ENCODE data around the gene SYK. TPM values are rescaled to one million over a fixed set of nuclear protein-coding genes. Genes with fewer than 3 reads are reported as not detected.

The SYK gene
- total RNA-seq, 1 donor from 2014 or later: 0.41 TPM

GRCh38 chr9:90770927-90771326 is 30.7 kb upstream of the SYK start:
- no peak overlapping the region for H3K9ac ChIP-seq (ENCODE audit: low read length)
- peaks cover 6% of the 10 kb centered on the region for H3K9me3 ChIP-seq (ENCODE audit: insufficient read depth, low read depth, low read length)
- peaks cover 5% of the 10 kb centered on the region for H3K9me3 Mint-ChIP-seq (ENCODE audit: unreplicated experiment)
- no peaks in the 10 kb centered on the region for H3K36me3 Mint-ChIP-seq (ENCODE audit: low read depth, unreplicated experiment)
- H3K36me3 ChIP-seq (ENCODE audit: insufficient read depth, low read length): no peaks in the 10 kb centered on the region
- no peaks in the 10 kb centered on the region for H3K27me3 ChIP-seq (ENCODE audit: insufficient read depth, low read length)
- FAIRE-seq (no peak), DNase-seq (ENCODE audit: low read depth) (no peak)
- no peaks in the 10 kb centered on the region for H3K79me2 ChIP-seq (ENCODE audit: insufficient read depth, low read length)
- no peak overlapping the region for H3K27ac ChIP-seq (ENCODE audit: low read depth, low read length)
- H3K4me3 ChIP-seq (ENCODE audit: insufficient read depth, low read depth, low read length): no peak overlapping the region
- H3K4me1 ChIP-seq (ENCODE audit: insufficient read depth, low read length): no peaks in the 10 kb centered on the region
- H3K4me1 Mint-ChIP-seq (ENCODE audit: low read depth, unreplicated experiment): no peaks in the 10 kb centered on the region
- TF ChIP-seq EZH2 (IDR thresholded peaks at IDR 0.05; ENCODE audit: insufficient read depth, low read length): no peak
- no peak for TF ChIP-seq CTCF (IDR thresholded peaks at IDR 0.05; ENCODE audit: insufficient read depth, low read depth, low read length)
- no peaks in the 10 kb centered on the region for H4K20me1 ChIP-seq (ENCODE audit: insufficient read depth, low read length)
- peaks cover 5% of the 10 kb centered on the region for H3K27me3 Mint-ChIP-seq (ENCODE audit: low read depth, unreplicated experiment)
- no peak overlapping the region for H3K27ac Mint-ChIP-seq (ENCODE audit: unreplicated experiment)
- no peak overlapping the region for H2AFZ ChIP-seq (ENCODE audit: low read depth, low read length)
- H3K4me3 Mint-ChIP-seq (ENCODE audit: unreplicated experiment): no peak overlapping the region
- H3K4me2 ChIP-seq (ENCODE audit: low read length): no peak overlapping the region

- Mint-ChIP-seq H3K27me3 (ENCODE audit: low read depth, unreplicated experiment) (peaks cover 5% of the 10 kb centered on the region), H3K4me1 (ENCODE audit: low read depth, unreplicated experiment) (no peaks in the 10 kb centered on the region), H3K9me3 (ENCODE audit: unreplicated experiment) (peaks cover 2% of the 10 kb centered on the region), H3K4me3 (ENCODE audit: unreplicated experiment) (no peak overlapping the region), H3K27ac (ENCODE audit: unreplicated experiment) (no peak overlapping the region), H3K36me3 (ENCODE audit: low read depth, unreplicated experiment) (no peaks in the 10 kb centered on the region)
- no peak for FAIRE-seq
- Histone ChIP-seq H3K4me2 (ENCODE audit: low read length) (no peak overlapping the region), H3K79me2 (ENCODE audit: insufficient read depth, low read length) (no peaks in the 10 kb centered on the region), H4K20me1 (ENCODE audit: insufficient read depth, low read length) (no peaks in the 10 kb centered on the region), H3K4me3 (ENCODE audit: insufficient read depth, low read depth, low read length) (no peak overlapping the region), H3K4me1 (ENCODE audit: insufficient read depth, low read length) (no peaks in the 10 kb centered on the region), H3K27ac (ENCODE audit: low read depth, low read length) (no peak overlapping the region), H3K36me3 (ENCODE audit: insufficient read depth, low read length) (no peaks in the 10 kb centered on the region), H2AFZ (ENCODE audit: low read depth, low read length) (no peak overlapping the region), H3K9ac (ENCODE audit: low read length) (no peak overlapping the region), H3K27me3 (ENCODE audit: insufficient read depth, low read length) (no peaks in the 10 kb centered on the region), H3K9me3 (ENCODE audit: insufficient read depth, low read depth, low read length) (peaks cover 6% of the 10 kb centered on the region)
- no peak for TF ChIP-seq CTCF (IDR thresholded peaks at IDR 0.05; ENCODE audit: insufficient read depth, low read depth, low read length)
- TF ChIP-seq EZH2 (IDR thresholded peaks at IDR 0.05; ENCODE audit: insufficient read depth, low read length): no peak
- no peak for DNase-seq (ENCODE audit: low read depth)
These were observed 29.2 kb upstream of the SYK start for GRCh38 chr9:90772386-90772785.

- no peak overlapping the region for H3K4me2 ChIP-seq (ENCODE audit: low read length)
- H3K9me3 Mint-ChIP-seq (ENCODE audit: unreplicated experiment): no peaks in the 10 kb centered on the region
- no peak overlapping the region for H3K9ac ChIP-seq (ENCODE audit: low read length)
- no peaks in the 10 kb centered on the region for H3K4me1 ChIP-seq (ENCODE audit: insufficient read depth, low read length)
- H3K27me3 ChIP-seq (ENCODE audit: insufficient read depth, low read length): no peaks in the 10 kb centered on the region
- peaks cover 7% of the 10 kb centered on the region for H3K27me3 Mint-ChIP-seq (ENCODE audit: low read depth, unreplicated experiment)
- H3K27ac Mint-ChIP-seq (ENCODE audit: unreplicated experiment): no peak overlapping the region
- no peaks in the 10 kb centered on the region for H3K4me1 Mint-ChIP-seq (ENCODE audit: low read depth, unreplicated experiment)
- H3K36me3 ChIP-seq (ENCODE audit: insufficient read depth, low read length): no peaks in the 10 kb centered on the region
- no peaks in the 10 kb centered on the region for H3K36me3 Mint-ChIP-seq (ENCODE audit: low read depth, unreplicated experiment)
- DNase-seq (ENCODE audit: low read depth) (no peak), FAIRE-seq (no peak)
- no peak overlapping the region for H2AFZ ChIP-seq (ENCODE audit: low read depth, low read length)
- H3K9me3 ChIP-seq (ENCODE audit: insufficient read depth, low read depth, low read length): peaks cover 2% of the 10 kb centered on the region
- no peak overlapping the region for H3K27ac ChIP-seq (ENCODE audit: low read depth, low read length)
- no peaks in the 10 kb centered on the region for H3K79me2 ChIP-seq (ENCODE audit: insufficient read depth, low read length)
- H4K20me1 ChIP-seq (ENCODE audit: insufficient read depth, low read length): no peaks in the 10 kb centered on the region
- no peak overlapping the region for H3K4me3 ChIP-seq (ENCODE audit: insufficient read depth, low read depth, low read length)
- TF ChIP-seq EZH2 (IDR thresholded peaks at IDR 0.05; ENCODE audit: insufficient read depth, low read length) (no peak), CTCF (IDR thresholded peaks at IDR 0.05; ENCODE audit: insufficient read depth, low read depth, low read length) (peak; percentile 10)
- no peak overlapping the region for H3K4me3 Mint-ChIP-seq (ENCODE audit: unreplicated experiment)
These were observed 28.0 kb upstream of the SYK start for GRCh38 chr9:90773617-90774016.
